H1 (cell line): Measurements from ENCODE around the gene RCBTB1. TPM values are rescaled to one million over a fixed set of nuclear protein-coding genes. Genes with fewer than 3 reads are reported as not detected.

Experiments used
- CTCF ChIA-PET: fragments of 300-600 bp; sonication (Branson Sonifier 250); formaldehyde crosslinking; loops from one replicate; lab custom pipeline; 2021; ENCODE audit not compliant: partially characterized antibody; lab: Charles Lee
- POLR2A ChIA-PET: fragments of 300-600 bp; sonication (Branson Sonifier 250); formaldehyde crosslinking; loops from one replicate; lab custom pipeline; 2021; ENCODE audit warnings: inconsistent platforms; ENCODE audit not compliant: partially characterized antibody; lab: Charles Lee
- DNase-seq, 2 experiments: peaks; one replicate each; pipeline versions ENCODE4 v3.0.0 to v3.0.0-alpha.2; 2010 to 2022; ENCODE audit warnings: low spot score in 2 of 2, low read depth in 1 of 2, mixed read lengths in 1 of 2
- FAIRE-seq: peaks from 2 replicates; lab custom pipeline; 2011; peaks lifted over from hg19 to GRCh38; lab: Jason Lieb, UNC
- H2AFZ ChIP-seq: 2 replicates; pipeline ENCODE4 v1.8.1; 2012; ENCODE audit warnings: low read length, inconsistent platforms
- H2AK5ac ChIP-seq: 2 replicates; pipeline ENCODE4 v1.6.1; 2013; ENCODE audit warnings: low read depth, low read length
- H2BK120ac ChIP-seq: replicated peaks from 2 replicates; pipeline ENCODE3; 2013; ENCODE audit warnings: low read depth, low read length, inconsistent platforms
- H2BK12ac ChIP-seq: 2 replicates; pipeline ENCODE4 v1.6.1; 2013; ENCODE audit warnings: low read depth, low read length
- H2BK15ac ChIP-seq: 2 replicates; pipeline ENCODE4 v1.6.1; 2013; ENCODE audit warnings: low read length
- H2BK20ac ChIP-seq: 2 replicates; pipeline ENCODE4 v1.6.1; 2013; ENCODE audit warnings: low read length
- H2BK5ac ChIP-seq: 2 replicates; pipeline ENCODE4 v1.6.1; 2013; ENCODE audit warnings: low read depth, low read length
- H3K14ac ChIP-seq: 2 replicates; pipeline ENCODE4 v1.6.1; 2013; ENCODE audit warnings: inconsistent platforms; ENCODE audit not compliant: insufficient read length
- H3K18ac ChIP-seq: 2 replicates; pipeline ENCODE4 v1.6.1; 2013; ENCODE audit warnings: low read length; ENCODE audit errors: extremely low read depth
- H3K23ac ChIP-seq: 2 replicates; pipeline ENCODE4 v1.6.1; 2013; ENCODE audit warnings: inconsistent platforms; ENCODE audit not compliant: insufficient read length
- H3K23me2 ChIP-seq: 2 replicates; pipeline ENCODE4 v1.6.1; 2013; ENCODE audit warnings: low read depth, low read length
- H3K27ac ChIP-seq: 2 replicates; pipeline ENCODE4 v1.6.1; 2011; ENCODE audit warnings: low read depth, low read length, inconsistent platforms
- H3K27me3 ChIP-seq, 4 experiments: replicated peaks in 1 of 4; 1 replicate in 1 of 4; 2 replicates in 3 of 4; pipeline versions ENCODE4 v1.6.1 to v1.8.1; 2011 to 2013; ENCODE audit warnings: low read length in 3 of 4, mild to moderate bottlenecking in 3 of 4, inconsistent platforms in 2 of 4, mixed read lengths in 2 of 4, moderate library complexity in 1 of 4; ENCODE audit not compliant: control insufficient read depth in 3 of 4, insufficient read depth in 3 of 4; ENCODE audit errors: extremely low read depth in 1 of 4
- H3K36me3 ChIP-seq, 4 experiments: 2 replicates each; pipeline versions ENCODE4 v1.6.1 to v1.8.1; 2011 to 2013; ENCODE audit warnings: mild to moderate bottlenecking in 4 of 4, low read length in 3 of 4, moderate library complexity in 2 of 4, control low read depth in 1 of 4, inconsistent platforms in 1 of 4; ENCODE audit not compliant: insufficient read depth in 4 of 4, control insufficient read depth in 2 of 4
- H3K4ac ChIP-seq: replicated peaks from 2 replicates; pipeline ENCODE3; 2013; ENCODE audit warnings: low read length, low read depth, mixed read lengths, inconsistent platforms; ENCODE audit not compliant: insufficient read length
- H3K4me1 ChIP-seq, 4 experiments: replicated peaks in 1 of 4; 1 replicate in 1 of 4; 2 replicates in 3 of 4; pipeline versions ENCODE4 v1.6.1 to v1.8.1; 2011 to 2013; ENCODE audit warnings: low read length in 3 of 4, inconsistent platforms in 2 of 4, mixed read lengths in 1 of 4; ENCODE audit not compliant: insufficient read depth in 4 of 4, control insufficient read depth in 3 of 4
- H3K4me2 ChIP-seq, 2 experiments: 2 replicates each; pipeline versions ENCODE4 v1.6.1 to v1.8.1; 2011 to 2013; ENCODE audit warnings: low read depth in 2 of 2, low read length in 2 of 2, control low read depth in 1 of 2, inconsistent platforms in 1 of 2, mild to moderate bottlenecking in 1 of 2; ENCODE audit not compliant: insufficient read depth in 1 of 2
- H3K4me3 ChIP-seq, 4 experiments: fragments of 200-600, 300-600 bp in 1 of 4; sonication (generic), shearing (Covaris generic), sonication (Bioruptor Twin) in 1 of 4; 2 replicates each; pipeline versions ENCODE4 v1.5.1 to v1.8.1; 2011 to 2016; ENCODE audit warnings: low read length in 4 of 4, low read depth in 3 of 4, control low read depth in 2 of 4, inconsistent platforms in 2 of 4, mild to moderate bottlenecking in 2 of 4, mixed read lengths in 1 of 4, moderate library complexity in 1 of 4; ENCODE audit not compliant: insufficient read depth in 2 of 4; ENCODE audit errors: extremely low read depth in 1 of 4
- H3K56ac ChIP-seq: replicated peaks from 2 replicates; pipeline ENCODE3; 2013; ENCODE audit warnings: low read depth, mild to moderate bottlenecking, mixed read lengths, low read length, inconsistent platforms; ENCODE audit not compliant: insufficient read length
- H3K79me1 ChIP-seq: 2 replicates; pipeline ENCODE4 v1.6.1; 2013; ENCODE audit warnings: low read depth, low read length, control low read depth
- H3K79me2 ChIP-seq, 2 experiments: 2 replicates each; pipeline versions ENCODE4 v1.6.1 to v1.8.1; 2012 to 2013; ENCODE audit warnings: low read length in 2 of 2, mild to moderate bottlenecking in 2 of 2, inconsistent platforms in 1 of 2; ENCODE audit not compliant: insufficient read depth in 2 of 2, control insufficient read depth in 1 of 2
- H3K9ac ChIP-seq, 4 experiments: replicated peaks in 1 of 4; 1 replicate in 1 of 4; 2 replicates in 3 of 4; pipeline versions ENCODE4 v1.6.1 to v1.8.1; 2011 to 2013; ENCODE audit warnings: low read depth in 3 of 4, low read length in 3 of 4, control low read depth in 2 of 4, mild to moderate bottlenecking in 2 of 4, moderate library complexity in 2 of 4, inconsistent platforms in 1 of 4; ENCODE audit errors: extremely low read depth in 1 of 4
- H3K9me3 ChIP-seq, 2 experiments: 2 replicates each; pipeline versions ENCODE4 v1.6.1 to v1.8.1; 2012 to 2013; ENCODE audit warnings: mild to moderate bottlenecking in 2 of 2, moderate library complexity in 2 of 2, control low read depth in 1 of 2, inconsistent platforms in 1 of 2, low read depth in 1 of 2, low read length in 1 of 2, mixed read lengths in 1 of 2; ENCODE audit not compliant: insufficient read depth in 2 of 2
- H4K20me1 ChIP-seq, 2 experiments: replicated peaks in 1 of 2; 2 replicates each; pipeline versions ENCODE3 to v1.8.1; 2011 to 2013; ENCODE audit warnings: inconsistent platforms in 2 of 2, low read length in 2 of 2, mild to moderate bottlenecking in 1 of 2; ENCODE audit not compliant: insufficient read depth in 2 of 2, control insufficient read depth in 1 of 2
- H4K5ac ChIP-seq: 2 replicates; pipeline ENCODE4 v1.6.1; 2013; ENCODE audit warnings: low read length, low read depth, mixed read lengths, inconsistent platforms; ENCODE audit not compliant: insufficient read length
- H4K8ac ChIP-seq: 2 replicates; pipeline ENCODE4 v1.8.0; 2013; ENCODE audit warnings: mild to moderate bottlenecking, moderate library complexity, low read length, inconsistent platforms; ENCODE audit not compliant: insufficient read depth; ENCODE audit errors: extremely low read depth
- H4K91ac ChIP-seq: replicated peaks from 2 replicates; pipeline ENCODE3; 2013; ENCODE audit warnings: low read length, mixed read lengths, inconsistent platforms; ENCODE audit not compliant: insufficient read length
- ATF3 ChIP-seq: IDR thresholded peaks from 2 replicates; pipeline ENCODE4 v1.6.1; 2011; ENCODE audit warnings: low read depth, mild to moderate bottlenecking, low read length; ENCODE audit not compliant: insufficient read depth
- BRCA1 ChIP-seq: IDR thresholded peaks from 2 replicates; pipeline ENCODE4 v1.6.1; 2012; ENCODE audit warnings: low read depth, low read length, improper control_type of control experiment
- CBX5 ChIP-seq: fragments of 300-800, 300-1000 bp; sonication (generic); IDR thresholded peaks from 2 replicates; pipeline ENCODE4 v1.7.1; 2016; ENCODE audit warnings: antibody characterized with exemption, low read length, low read depth
- CBX8 ChIP-seq: fragments of 300-800, 300-1000 bp; sonication (generic); IDR thresholded peaks from 2 replicates; pipeline ENCODE4 v1.7.1; 2016; ENCODE audit warnings: low read depth, low read length, borderline replicate concordance
- CEBPB ChIP-seq: IDR thresholded peaks from 2 replicates; pipeline ENCODE4 v1.6.1; 2012; ENCODE audit warnings: low read depth, low read length
- EGR1 ChIP-seq: IDR thresholded peaks from 2 replicates; pipeline ENCODE4 v1.6.1; 2011; ENCODE audit warnings: low read depth, low read length, borderline replicate concordance
- EP300 ChIP-seq, 2 experiments: IDR thresholded peaks; 1 replicate in 1 of 2; 2 replicates in 1 of 2; pipeline ENCODE4 v1.6.1; 2011 to 2012; ENCODE audit warnings: low read depth in 2 of 2, low read length in 2 of 2, mild to moderate bottlenecking in 2 of 2, borderline replicate concordance in 1 of 2, inconsistent platforms in 1 of 2, moderate library complexity in 1 of 2
- MAFK ChIP-seq: IDR thresholded peaks from 2 replicates; pipeline ENCODE4 v1.6.1; 2012; ENCODE audit warnings: low read depth, mild to moderate bottlenecking, improper control_type of control experiment, low read length
- POLR2A ChIP-seq, 2 experiments: IDR thresholded peaks; 1 replicate in 1 of 2; 2 replicates in 1 of 2; pipeline ENCODE4 v1.6.1; 2011; ENCODE audit warnings: low read depth in 2 of 2, low read length in 2 of 2, mild to moderate bottlenecking in 2 of 2; ENCODE audit errors: control extremely low read depth in 1 of 2
- POLR2AphosphoS5 ChIP-seq: IDR thresholded peaks from 2 replicates; pipeline ENCODE4 v1.6.1; 2011; ENCODE audit warnings: low read depth, low read length
- ZNF274 ChIP-seq: IDR thresholded peaks from 2 replicates; pipeline ENCODE4 v1.7.0; 2012; ENCODE audit warnings: low read length, borderline replicate concordance; ENCODE audit errors: extremely low read depth
- WGBS, 2 experiments: shearing (Covaris generic) in 1 of 2; methylation state at CpG; one replicate each; pipeline versions ENCODE4 v1.1.6 to v1.1.7; 2013 to 2015; ENCODE audit warnings: low lambda C conversion rate in 2 of 2, mixed read lengths in 2 of 2, inconsistent platforms in 1 of 2, low coverage in 1 of 2, missing lambda C conversion rate in 1 of 2; ENCODE audit not compliant: insufficient replicate concordance in 2 of 2, insufficient coverage in 1 of 2, insufficient read length in 1 of 2; ENCODE audit errors: extremely low coverage in 1 of 2, missing lambda C conversion rate in 1 of 2; 5-methylcytosine and 5-hydroxymethylcytosine counted together
- polyA plus RNA-seq, 7 experiments: library from polyadenylated mRNA; depleted of rRNA in 3 of 7; stranded (reverse) in 5 of 7; unstranded in 2 of 7; fragments of >200 nt in 5 of 7; fragments of 200-250 nt in 2 of 7; gene quantifications; 1 replicate in 5 of 7; 2 replicates in 1 of 7; 4 replicates in 1 of 7; pipeline versions ENCODE4 v1.2.1 to v1.2.3, GENCODE V29; 2011 to 2013; ENCODE audit warnings: missing spikeins in 2 of 7, mixed read lengths in 2 of 7
- total RNA-seq: library from RNA; stranded (reverse); fragmentation: NEBNext Ultra II Directional; extraction: Animal tissue kit (Norgen Biotek cat#: 25700); gene quantifications from 2 replicates; pipeline ENCODE4 v1.2.1, GENCODE V29; 2021

RCBTB1 gene
- total and polyA plus RNA-seq, 2 of the 8 experiments (the other 6 are each of a cell fraction or from before 2014, with no cell fraction given), result 13.7 to 29.8 TPM

GRCh38 chr13:49521224-49521623 lies 64.1 kb downstream of the RCBTB1 start:
- CTCF ChIA-PET, result interaction anchor here (1.1 kb wide), 1 partner anchor 28 kb away, joined by 3 read pairs; no protein-coding TSS in a partner anchor

More at GRCh38 chr13:49521224-49521623, 64.1 kb downstream of the RCBTB1 start:
- H3K4ac ChIP-seq, result no peak overlapping the region
- no peaks in the 10 kb centered on the region for H3K36me3 ChIP-seq
- no peak overlapping the region for H2BK120ac ChIP-seq
- H4K5ac ChIP-seq, result no peak overlapping the region
- H3K23me2 ChIP-seq, result no peaks in the 10 kb centered on the region
- H3K4me3 ChIP-seq, result no peak overlapping the region
- no peak overlapping the region for H3K14ac ChIP-seq
- FAIRE-seq (no peak), DNase-seq (no peak)
- no peaks in the 10 kb centered on the region for H3K9me3 ChIP-seq
- H4K91ac ChIP-seq, result no peak overlapping the region
- no peaks in the 10 kb centered on the region for H4K20me1 ChIP-seq
- no peak overlapping the region for H4K8ac ChIP-seq
- no peak overlapping the region for H3K23ac ChIP-seq
- H3K4me1 ChIP-seq, result no peaks in the 10 kb centered on the region
- H3K56ac ChIP-seq, result no peak overlapping the region
- H3K9ac ChIP-seq, result no peak overlapping the region
- no peaks in the 10 kb centered on the region for H3K27me3 ChIP-seq
- no peak overlapping the region for H2BK12ac ChIP-seq
- no peak overlapping the region for H2AK5ac ChIP-seq
- 78% methylated on average over 4 of the region's 4 CpGs; no CpG with 5 or more reads in 1 of the 2 experiments for WGBS, 2 experiments
- TF ChIP-seq CBX5, result no peak
- TF ChIP-seq EP300 (IDR thresholded peaks at IDR 0.05; ENCODE audit: borderline replicate concordance in 1 of 2, low read depth in 2 of 2, low read length in 2 of 2), result no peak
- TF ChIP-seq CEBPB, result no peak
- TF ChIP-seq BRCA1, result no peak
- TF ChIP-seq POLR2AphosphoS5, result no peak
- TF ChIP-seq EGR1, result no peak
- TF ChIP-seq ZNF274, result no peak
- TF ChIP-seq CBX8, result no peak
- no peak for TF ChIP-seq MAFK
- no peak for TF ChIP-seq ATF3
- TF ChIP-seq POLR2A (IDR thresholded peaks at IDR 0.05; ENCODE audit: control extremely low read depth in 1 of 2, low read depth in 2 of 2, low read length in 2 of 2), result no peak
- H3K27ac ChIP-seq, result no peak overlapping the region
- no peaks in the 10 kb centered on the region for H3K79me1 ChIP-seq
- no peak overlapping the region for H3K4me2 ChIP-seq
- POLR2A ChIA-PET, result no interaction called here
- no peak overlapping the region for H2BK15ac ChIP-seq
- H2BK20ac ChIP-seq, result no peak overlapping the region
- no peak overlapping the region for H2AFZ ChIP-seq
- H3K79me2 ChIP-seq, result no peaks in the 10 kb centered on the region
- no peak overlapping the region for H2BK5ac ChIP-seq
- H3K18ac ChIP-seq, result no peak overlapping the region
